ENCODE data around the gene LRRC8E.

Gene LRRC8E

GRCh38 chr19:7888145-7888825, at the start of gene LRRC8E:
LRRC8E (plus strand) TSS chr19:7888510; CDS start chr19:7895604, 7,094 bp downstream.
- in situ Hi-C loops (cut with MboI; ENCODE audit: low pct_unique_long_range_greater_than_20kb, low sequenced_read_pairs), result no loop called here
- DNase-seq, result no peak

- DNase-seq, result no peak
- in situ Hi-C loops (cut with MboI; ENCODE audit: low pct_unique_long_range_greater_than_20kb, low sequenced_read_pairs), result no loop called here
Measured at GRCh38 chr19:7839476-7839875, 48.8 kb upstream of the LRRC8E start.

- DNase-seq, result no peak
Measured at GRCh38 chr19:7840629-7841028, 47.7 kb upstream of the LRRC8E start.

GRCh38 chr19:7841751-7842660, 46.3 kb upstream of the LRRC8E start:
- in situ Hi-C loops (cut with MboI; ENCODE audit: low pct_unique_long_range_greater_than_20kb, low sequenced_read_pairs), result no loop called here

More at GRCh38 chr19:7840629-7841028, 47.7 kb upstream of the LRRC8E start:
- in situ Hi-C loops (cut with MboI; ENCODE audit: low pct_unique_long_range_greater_than_20kb, low sequenced_read_pairs), result no loop called here

GRCh38 chr19:7842661-7843294, 45.5 kb upstream of the LRRC8E start:
- in situ Hi-C loops (cut with MboI; ENCODE audit: low pct_unique_long_range_greater_than_20kb, low sequenced_read_pairs), result no loop called here
- no peak for DNase-seq

More at GRCh38 chr19:7841751-7842660, 46.3 kb upstream of the LRRC8E start:
- DNase-seq, result no peak

GRCh38 chr19:7843521-7843920, 44.8 kb upstream of the LRRC8E start:
- no peak for DNase-seq
- in situ Hi-C loops (cut with MboI; ENCODE audit: low pct_unique_long_range_greater_than_20kb, low sequenced_read_pairs), result no loop called here

- in situ Hi-C loops (cut with MboI; ENCODE audit: low pct_unique_long_range_greater_than_20kb, low sequenced_read_pairs), result no loop called here
- DNase-seq, result no peak
Measured at GRCh38 chr19:7844405-7844804, 43.9 kb upstream of the LRRC8E start.

- in situ Hi-C loops (cut with MboI; ENCODE audit: low pct_unique_long_range_greater_than_20kb, low sequenced_read_pairs), result no loop called here
- no peak for DNase-seq
Measured at GRCh38 chr19:7844951-7845350, 43.4 kb upstream of the LRRC8E start.

- no peak for DNase-seq
- in situ Hi-C loops (cut with MboI; ENCODE audit: low pct_unique_long_range_greater_than_20kb, low sequenced_read_pairs), result no loop called here
Measured at GRCh38 chr19:7845390-7846154, 42.7 kb upstream of the LRRC8E start.

GRCh38 chr19:7846155-7846646, 42.1 kb upstream of the LRRC8E start:
- no peak for DNase-seq
- in situ Hi-C loops (cut with MboI; ENCODE audit: low pct_unique_long_range_greater_than_20kb, low sequenced_read_pairs), result no loop called here

GRCh38 chr19:7847664-7848063, 40.6 kb upstream of the LRRC8E start:
- no peak for DNase-seq

GRCh38 chr19:7848779-7849457, 39.4 kb upstream of the LRRC8E start:
- in situ Hi-C loops (cut with MboI; ENCODE audit: low pct_unique_long_range_greater_than_20kb, low sequenced_read_pairs), result no loop called here
- no peak for DNase-seq

More at GRCh38 chr19:7847664-7848063, 40.6 kb upstream of the LRRC8E start:
- in situ Hi-C loops (cut with MboI; ENCODE audit: low pct_unique_long_range_greater_than_20kb, low sequenced_read_pairs), result no loop called here

GRCh38 chr19:7849631-7849999, 38.7 kb upstream of the LRRC8E start:
- in situ Hi-C loops (cut with MboI; ENCODE audit: low pct_unique_long_range_greater_than_20kb, low sequenced_read_pairs), result no loop called here
- no peak for DNase-seq

- in situ Hi-C loops (cut with MboI; ENCODE audit: low pct_unique_long_range_greater_than_20kb, low sequenced_read_pairs), result no loop called here
- DNase-seq, result peak; percentile 30
Measured at GRCh38 chr19:7850000-7850813, 38.1 kb upstream of the LRRC8E start.

GRCh38 chr19:7850945-7851622, 37.2 kb upstream of the LRRC8E start:
- in situ Hi-C loops (cut with MboI; ENCODE audit: low pct_unique_long_range_greater_than_20kb, low sequenced_read_pairs), result no loop called here
- DNase-seq, result no peak

GRCh38 chr19:7851623-7852500, 36.4 kb upstream of the LRRC8E start:
- in situ Hi-C loops (cut with MboI; ENCODE audit: low pct_unique_long_range_greater_than_20kb, low sequenced_read_pairs), result no loop called here
- no peak for DNase-seq

All from KBM-7 (cell line).